GM12878 (cell line): Measurements from ENCODE around the gene C1QTNF7.

Experiments
- CBX5 ChIP-seq: sonication (generic); IDR thresholded peaks from 2 replicates; pipeline ENCODE4 v1.6.1; 2016; ENCODE audit warnings: low read depth, moderate library complexity, mild to moderate bottlenecking, inconsistent platforms
- ESRRA ChIP-seq: IDR thresholded peaks from 2 replicates; pipeline ENCODE4 v1.6.1; 2012; ENCODE audit warnings: mild to moderate bottlenecking, low read length, improper control_type of control experiment
- YY1 ChIP-seq: IDR thresholded peaks from 2 replicates; pipeline ENCODE4 v1.6.1; 2011; ENCODE audit warnings: low read depth, mild to moderate bottlenecking, low read length
- TF ChIP-seq, protein P1 (sequence below), 3 experiments: IDR thresholded peaks in 2 of 3; conservative IDR thresholded peaks in 1 of 3; 2 replicates each; pipeline ENCODE4 v1.5.1; 2011; ENCODE audit warnings: low read depth in 3 of 3, low read length in 3 of 3, mild to moderate bottlenecking in 3 of 3, control low read depth in 2 of 3, moderate library complexity in 2 of 3, inconsistent platforms in 1 of 3, mixed read lengths in 1 of 3; ENCODE audit not compliant: control insufficient read depth in 2 of 3, insufficient read depth in 1 of 3; ENCODE audit errors: extremely low read depth in 1 of 3
- TF ChIP-seq, protein P2 (sequence below): fragments of 450-650 bp; formaldehyde crosslinking; IDR thresholded peaks from 2 replicates; pipeline ENCODE4 v1.5.0; 2022; ENCODE audit warnings: mild to moderate bottlenecking, missing genetic modification characterization

DNA sequence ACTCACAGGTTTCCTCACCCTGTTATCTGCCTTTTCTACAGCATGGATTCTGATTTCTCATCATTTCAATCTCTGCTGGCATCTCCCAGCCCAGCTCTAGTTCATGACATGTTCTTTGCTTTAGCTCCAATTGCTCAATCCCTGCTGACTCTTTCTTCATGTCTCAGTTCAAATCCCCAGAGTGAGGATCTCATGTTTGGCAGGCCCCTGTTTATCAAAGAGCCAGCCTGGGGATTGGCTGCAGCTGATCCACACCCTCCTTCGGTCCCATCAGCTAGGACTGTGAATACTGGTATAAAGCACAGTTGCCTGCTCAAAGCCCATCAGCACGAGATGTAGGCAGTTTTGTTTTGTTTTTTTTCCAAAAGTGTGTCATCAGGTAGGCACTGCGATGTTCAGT lies 27.5 kb downstream of the C1QTNF7 start:
- TF ChIP-seq, protein P1, sequence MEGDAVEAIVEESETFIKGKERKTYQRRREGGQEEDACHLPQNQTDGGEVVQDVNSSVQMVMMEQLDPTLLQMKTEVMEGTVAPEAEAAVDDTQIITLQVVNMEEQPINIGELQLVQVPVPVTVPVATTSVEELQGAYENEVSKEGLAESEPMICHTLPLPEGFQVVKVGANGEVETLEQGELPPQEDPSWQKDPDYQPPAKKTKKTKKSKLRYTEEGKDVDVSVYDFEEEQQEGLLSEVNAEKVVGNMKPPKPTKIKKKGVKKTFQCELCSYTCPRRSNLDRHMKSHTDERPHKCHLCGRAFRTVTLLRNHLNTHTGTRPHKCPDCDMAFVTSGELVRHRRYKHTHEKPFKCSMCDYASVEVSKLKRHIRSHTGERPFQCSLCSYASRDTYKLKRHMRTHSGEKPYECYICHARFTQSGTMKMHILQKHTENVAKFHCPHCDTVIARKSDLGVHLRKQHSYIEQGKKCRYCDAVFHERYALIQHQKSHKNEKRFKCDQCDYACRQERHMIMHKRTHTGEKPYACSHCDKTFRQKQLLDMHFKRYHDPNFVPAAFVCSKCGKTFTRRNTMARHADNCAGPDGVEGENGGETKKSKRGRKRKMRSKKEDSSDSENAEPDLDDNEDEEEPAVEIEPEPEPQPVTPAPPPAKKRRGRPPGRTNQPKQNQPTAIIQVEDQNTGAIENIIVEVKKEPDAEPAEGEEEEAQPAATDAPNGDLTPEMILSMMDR (IDR thresholded peaks at IDR 0.05 in 2 of 3, conservative IDR thresholded peaks at IDR 0.05 in 1 of 3; ENCODE audit: control insufficient read depth in 2 of 3, extremely low read depth in 1 of 3, insufficient read depth in 1 of 3, low read depth in 3 of 3, low read length in 3 of 3) = no peak
- TF ChIP-seq ESRRA = no peak
- TF ChIP-seq CBX5 = no peak
- TF ChIP-seq YY1 = no peak
- TF ChIP-seq, protein P2, sequence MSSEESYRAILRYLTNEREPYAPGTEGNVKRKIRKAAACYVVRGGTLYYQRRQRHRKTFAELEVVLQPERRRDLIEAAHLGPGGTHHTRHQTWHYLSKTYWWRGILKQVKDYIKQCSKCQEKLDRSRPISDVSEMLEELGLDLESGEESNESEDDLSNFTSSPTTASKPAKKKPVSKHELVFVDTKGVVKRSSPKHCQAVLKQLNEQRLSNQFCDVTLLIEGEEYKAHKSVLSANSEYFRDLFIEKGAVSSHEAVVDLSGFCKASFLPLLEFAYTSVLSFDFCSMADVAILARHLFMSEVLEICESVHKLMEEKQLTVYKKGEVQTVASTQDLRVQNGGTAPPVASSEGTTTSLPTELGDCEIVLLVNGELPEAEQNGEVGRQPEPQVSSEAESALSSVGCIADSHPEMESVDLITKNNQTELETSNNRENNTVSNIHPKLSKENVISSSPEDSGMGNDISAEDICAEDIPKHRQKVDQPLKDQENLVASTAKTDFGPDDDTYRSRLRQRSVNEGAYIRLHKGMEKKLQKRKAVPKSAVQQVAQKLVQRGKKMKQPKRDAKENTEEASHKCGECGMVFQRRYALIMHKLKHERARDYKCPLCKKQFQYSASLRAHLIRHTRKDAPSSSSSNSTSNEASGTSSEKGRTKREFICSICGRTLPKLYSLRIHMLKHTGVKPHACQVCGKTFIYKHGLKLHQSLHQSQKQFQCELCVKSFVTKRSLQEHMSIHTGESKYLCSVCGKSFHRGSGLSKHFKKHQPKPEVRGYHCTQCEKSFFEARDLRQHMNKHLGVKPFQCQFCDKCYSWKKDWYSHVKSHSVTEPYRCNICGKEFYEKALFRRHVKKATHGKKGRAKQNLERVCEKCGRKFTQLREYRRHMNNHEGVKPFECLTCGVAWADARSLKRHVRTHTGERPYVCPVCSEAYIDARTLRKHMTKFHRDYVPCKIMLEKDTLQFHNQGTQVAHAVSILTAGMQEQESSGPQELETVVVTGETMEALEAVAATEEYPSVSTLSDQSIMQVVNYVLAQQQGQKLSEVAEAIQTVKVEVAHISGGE (CRISPR knock-in tag) = no peak
